Lower leg skin (tissue), 3 donors: Measurements from ENCODE around the gene NUSAP1.

Experiments
- POLR2A ChIP-seq, 2 donors: fragments of 450-650 bp; IDR thresholded peaks; one replicate each; pipeline ENCODE4 v1.6.1; 2016 to 2017; ENCODE audit warnings: antibody characterized with exemption in 2 of 2, mild to moderate bottlenecking in 1 of 2, moderate library complexity in 1 of 2
- TF ChIP-seq, protein P1 (sequence below), 3 donors: fragments of 450-650 bp; IDR thresholded peaks; one replicate each; pipeline ENCODE4 v1.5.1; 2016; ENCODE audit warnings: antibody characterized with exemption in 3 of 3, mild to moderate bottlenecking in 3 of 3, moderate library complexity in 2 of 3

DNA sequence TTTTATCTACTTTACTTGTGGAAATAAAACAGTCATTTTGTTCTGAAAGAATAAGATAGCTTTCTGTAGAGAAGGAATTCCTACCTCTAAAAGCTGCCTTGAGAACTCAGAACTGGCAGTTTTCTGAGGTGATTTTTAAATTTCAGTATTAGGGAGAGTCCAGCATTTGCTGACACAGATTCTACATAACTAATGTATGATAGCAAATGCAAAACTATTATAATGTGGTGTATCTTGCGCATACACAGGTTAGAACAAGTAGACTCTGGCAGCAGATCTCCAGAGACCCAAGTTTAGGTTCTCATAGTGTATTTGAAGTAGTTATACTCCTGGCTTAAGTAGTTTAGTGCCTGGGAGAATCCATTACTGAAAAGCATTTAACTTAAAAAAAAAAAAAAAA is 31.1 kb upstream of the NUSAP1 start:
- TF ChIP-seq, protein P1, sequence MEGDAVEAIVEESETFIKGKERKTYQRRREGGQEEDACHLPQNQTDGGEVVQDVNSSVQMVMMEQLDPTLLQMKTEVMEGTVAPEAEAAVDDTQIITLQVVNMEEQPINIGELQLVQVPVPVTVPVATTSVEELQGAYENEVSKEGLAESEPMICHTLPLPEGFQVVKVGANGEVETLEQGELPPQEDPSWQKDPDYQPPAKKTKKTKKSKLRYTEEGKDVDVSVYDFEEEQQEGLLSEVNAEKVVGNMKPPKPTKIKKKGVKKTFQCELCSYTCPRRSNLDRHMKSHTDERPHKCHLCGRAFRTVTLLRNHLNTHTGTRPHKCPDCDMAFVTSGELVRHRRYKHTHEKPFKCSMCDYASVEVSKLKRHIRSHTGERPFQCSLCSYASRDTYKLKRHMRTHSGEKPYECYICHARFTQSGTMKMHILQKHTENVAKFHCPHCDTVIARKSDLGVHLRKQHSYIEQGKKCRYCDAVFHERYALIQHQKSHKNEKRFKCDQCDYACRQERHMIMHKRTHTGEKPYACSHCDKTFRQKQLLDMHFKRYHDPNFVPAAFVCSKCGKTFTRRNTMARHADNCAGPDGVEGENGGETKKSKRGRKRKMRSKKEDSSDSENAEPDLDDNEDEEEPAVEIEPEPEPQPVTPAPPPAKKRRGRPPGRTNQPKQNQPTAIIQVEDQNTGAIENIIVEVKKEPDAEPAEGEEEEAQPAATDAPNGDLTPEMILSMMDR (IDR thresholded peaks at IDR 0.05), result no peak
- no peak for TF ChIP-seq POLR2A (IDR thresholded peaks at IDR 0.05)
